ENCODE results near the gene B3GNT4.

The B3GNT4 gene

DNA sequence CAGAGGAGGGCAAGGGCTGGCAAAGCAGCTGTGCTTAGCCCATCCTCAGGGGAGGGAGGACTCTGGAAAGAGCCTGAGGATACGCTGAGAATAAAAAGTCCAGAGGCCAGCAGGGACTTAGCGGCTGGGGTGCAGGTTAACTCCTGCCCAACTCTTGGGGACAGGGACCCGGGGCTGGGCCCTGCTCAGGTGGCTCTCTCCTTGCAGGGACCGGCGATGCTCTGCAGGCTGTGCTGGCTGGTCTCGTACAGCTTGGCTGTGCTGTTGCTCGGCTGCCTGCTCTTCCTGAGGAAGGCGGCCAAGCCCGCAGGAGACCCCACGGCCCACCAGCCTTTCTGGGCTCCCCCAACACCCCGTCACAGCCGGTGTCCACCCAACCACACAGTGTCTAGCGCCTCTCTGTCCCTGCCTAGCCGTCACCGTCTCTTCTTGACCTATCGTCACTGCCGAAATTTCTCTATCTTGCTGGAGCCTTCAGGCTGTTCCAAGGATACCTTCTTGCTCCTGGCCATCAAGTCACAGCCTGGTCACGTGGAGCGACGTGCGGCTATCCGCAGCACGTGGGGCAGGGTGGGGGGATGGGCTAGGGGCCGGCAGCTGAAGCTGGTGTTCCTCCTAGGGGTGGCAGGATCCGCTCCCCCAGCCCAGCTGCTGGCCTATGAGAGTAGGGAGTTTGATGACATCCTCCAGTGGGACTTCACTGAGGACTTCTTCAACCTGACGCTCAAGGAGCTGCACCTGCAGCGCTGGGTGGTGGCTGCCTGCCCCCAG, 2.8 kb downstream of the B3GNT4 start:
- no peak for DNase-seq (ENCODE audit: extremely low read depth, low read depth)
- TF ChIP-seq CTCF (IDR thresholded peaks at IDR 0.05; ENCODE audit: low read depth, low read length), result no peak

GRCh38 chr12:122206976-122207375, 3.5 kb downstream of the B3GNT4 start:
- DNase-seq (ENCODE audit: extremely low read depth, low read depth), result no peak
- no peak for TF ChIP-seq CTCF (IDR thresholded peaks at IDR 0.05; ENCODE audit: low read depth, low read length)

DNA sequence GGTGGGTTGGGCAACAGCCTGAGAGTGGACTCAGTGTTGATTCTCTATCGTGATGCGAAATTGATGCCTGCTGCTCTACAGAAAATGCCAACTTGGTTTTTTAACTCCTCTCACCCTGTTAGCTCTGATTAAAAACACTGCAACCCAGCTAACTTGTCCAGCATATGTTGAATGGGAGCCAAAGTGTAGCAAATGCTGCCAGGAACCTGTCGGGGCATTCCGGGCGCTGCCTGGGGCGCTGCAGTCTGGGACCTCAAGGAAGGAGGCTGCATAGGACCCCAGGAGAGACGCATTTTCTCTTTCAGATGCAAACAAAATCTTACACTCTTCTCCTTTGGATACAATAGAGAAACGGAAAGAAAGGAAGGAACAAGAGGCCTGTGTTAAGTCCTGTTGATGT, 3.9 kb downstream of the B3GNT4 start:
- TF ChIP-seq CTCF (IDR thresholded peaks at IDR 0.05; ENCODE audit: low read depth, low read length), result no peak

GRCh38 chr12:122208073-122208820, 4.7 kb downstream of the B3GNT4 start:
- no peak for TF ChIP-seq CTCF (IDR thresholded peaks at IDR 0.05; ENCODE audit: low read depth, low read length)
- DNase-seq (ENCODE audit: extremely low read depth, low read depth), result no peak

More for the DNA sequence above, 3.9 kb downstream of the B3GNT4 start:
- no peak for DNase-seq (ENCODE audit: extremely low read depth, low read depth)

DNA sequence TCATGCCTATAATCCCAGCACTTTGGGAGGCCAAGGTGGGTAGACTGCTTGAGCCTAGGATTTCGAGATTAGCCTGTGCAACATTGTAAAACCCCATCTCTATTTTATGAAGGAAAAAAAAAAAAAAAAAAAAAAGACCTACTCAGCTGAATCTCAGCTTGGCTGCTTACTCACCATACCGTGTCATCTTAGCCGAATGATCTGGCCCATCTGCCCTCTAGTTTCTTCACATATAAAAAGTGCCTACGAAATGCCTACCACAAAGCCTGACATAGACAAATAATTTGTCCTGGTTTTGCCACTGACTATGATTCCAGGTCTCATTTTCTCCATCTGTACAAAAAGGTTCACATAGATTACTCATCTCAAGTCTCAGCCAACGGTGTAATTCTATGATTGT, 12.3 kb downstream of the B3GNT4 start:
- DNase-seq (ENCODE audit: extremely low read depth, low read depth), result no peak
- no peak for TF ChIP-seq CTCF (IDR thresholded peaks at IDR 0.05; ENCODE audit: low read depth, low read length)

DNA sequence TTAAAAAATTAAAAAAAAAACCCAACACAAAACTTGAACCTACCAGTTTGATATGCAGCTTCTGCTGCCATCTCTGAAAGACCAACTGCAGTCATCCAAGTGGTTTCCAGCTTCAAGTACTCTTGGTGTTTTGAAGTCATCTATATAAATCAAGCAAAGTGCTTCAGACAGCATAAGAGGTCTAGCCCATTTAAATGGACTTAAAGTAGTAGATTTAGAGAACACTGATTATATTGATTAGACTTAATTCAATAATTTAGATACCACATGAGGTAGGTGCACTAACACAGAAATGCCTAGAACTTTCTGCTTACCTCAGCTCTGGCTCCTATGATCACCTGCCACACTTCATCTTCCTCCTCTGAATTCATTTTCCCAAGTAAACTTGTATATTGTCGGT, 12.9 kb downstream of the B3GNT4 start:
- DNase-seq (ENCODE audit: extremely low read depth, low read depth), result no peak
- no peak for TF ChIP-seq CTCF (IDR thresholded peaks at IDR 0.05; ENCODE audit: low read depth, low read length)

DNA sequence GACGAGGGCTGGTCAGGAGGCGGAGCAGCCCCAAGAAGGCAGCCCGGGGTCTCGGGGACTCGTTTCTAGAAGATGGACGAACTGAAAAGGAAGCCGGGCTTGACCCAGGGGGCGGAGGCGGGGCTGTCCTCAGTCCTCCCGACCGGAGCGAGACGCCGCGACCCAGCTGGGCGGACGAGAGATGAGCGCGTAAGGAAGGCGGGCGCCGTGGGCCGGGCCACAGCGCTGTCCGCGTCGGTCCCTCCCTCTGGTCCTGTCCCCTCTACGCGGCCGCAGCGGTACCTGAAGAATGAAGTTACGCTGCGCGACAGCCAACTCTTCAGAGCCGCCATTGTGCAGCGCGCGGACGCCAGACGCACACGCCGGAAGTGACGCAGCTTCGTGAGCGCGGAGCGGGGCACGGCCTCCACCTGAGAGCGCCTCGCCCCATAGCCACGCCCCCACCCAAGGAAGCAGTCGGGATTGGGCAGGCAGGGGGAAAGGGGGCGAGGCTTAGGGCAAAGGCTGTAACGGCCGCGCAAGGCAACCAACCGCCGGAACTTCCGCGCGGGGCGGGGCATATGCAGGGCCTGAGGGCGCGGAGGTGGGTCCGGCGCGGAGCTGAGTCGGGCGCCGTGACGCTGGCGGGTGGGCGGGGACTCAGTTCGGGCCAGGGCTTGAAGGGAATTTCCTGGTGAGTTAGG, 22.3 kb downstream of the B3GNT4 start, which contains the start of gene DIABLO:
Gene DIABLO (minus strand): TSS at position 370 of the 683 bp plus-strand sequence. CDS start 38 bp downstream, at position 332.
- DNase-seq (ENCODE audit: extremely low read depth, low read depth), result peak; percentile 99
- no peak for TF ChIP-seq CTCF (IDR thresholded peaks at IDR 0.05; ENCODE audit: low read depth, low read length)

All from AG09319 (cell line).